NCI-H1930 (cell line): Measurements from ENCODE around the gene UBQLN4.

ENCODE experiments used
- DNase-seq, 2 experiments: peaks; one replicate each; lab custom pipeline; 2025; lab: John Stamatoyannopoulos, UW

Gene UBQLN4

GRCh38 chr1:156053768-156054499, at the start of gene UBQLN4:
TSS of gene UBQLN4 (minus strand) at chr1:156053798. CDS start at chr1:156053701, 97 bp downstream.
- peak; percentile 76 to 86 for DNase-seq

DNA sequence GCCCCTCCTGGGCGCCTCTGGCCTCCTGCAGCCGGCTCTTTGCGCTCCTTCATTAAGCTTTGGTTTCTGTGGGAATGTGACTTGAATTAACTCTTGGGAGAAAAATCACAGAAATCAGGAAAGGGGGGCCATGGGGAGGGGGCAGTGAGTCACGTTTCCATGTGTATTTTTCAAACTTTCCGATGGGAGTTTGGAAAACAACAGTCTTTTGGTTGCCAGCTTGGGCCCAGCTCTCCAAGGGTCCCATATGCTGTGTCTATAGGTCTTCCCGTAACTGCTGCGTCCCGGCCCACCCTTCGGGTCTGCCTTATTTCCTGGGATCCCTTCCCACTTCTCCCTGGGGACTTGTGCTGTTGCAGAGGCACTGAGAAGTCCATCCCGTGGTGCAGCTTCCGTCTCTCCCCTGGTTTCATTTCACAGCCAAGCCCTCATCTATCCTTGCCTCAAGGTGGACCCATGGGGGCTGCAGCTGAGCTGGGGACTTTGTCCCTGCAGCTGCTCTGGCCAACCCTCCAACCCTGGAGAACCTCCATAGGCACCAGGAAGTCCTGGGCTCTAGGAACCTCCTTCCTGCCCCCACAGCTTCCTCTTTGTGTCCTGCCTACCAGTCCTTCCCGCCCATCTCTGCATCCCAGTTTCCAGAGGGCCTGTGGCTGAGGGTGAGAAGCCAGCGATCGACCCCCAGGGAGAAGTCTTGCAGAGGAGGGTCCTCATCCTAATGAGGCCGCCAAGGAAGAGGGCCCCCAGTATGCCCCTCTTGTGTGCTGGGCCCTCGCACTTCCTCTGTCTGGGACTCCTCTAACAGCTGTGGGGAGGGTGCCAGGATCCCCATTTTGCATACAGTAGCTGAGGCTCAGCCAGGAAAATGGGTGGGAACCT, 49.3 kb upstream of the UBQLN4 start:
- DNase-seq: no peak

- DNase-seq: no peak
Measured at GRCh38 chr1:156101880-156102279, 48.3 kb upstream of the UBQLN4 start.

- DNase-seq: no peak
Measured at GRCh38 chr1:156100205-156100995, 46.8 kb upstream of the UBQLN4 start.

DNA sequence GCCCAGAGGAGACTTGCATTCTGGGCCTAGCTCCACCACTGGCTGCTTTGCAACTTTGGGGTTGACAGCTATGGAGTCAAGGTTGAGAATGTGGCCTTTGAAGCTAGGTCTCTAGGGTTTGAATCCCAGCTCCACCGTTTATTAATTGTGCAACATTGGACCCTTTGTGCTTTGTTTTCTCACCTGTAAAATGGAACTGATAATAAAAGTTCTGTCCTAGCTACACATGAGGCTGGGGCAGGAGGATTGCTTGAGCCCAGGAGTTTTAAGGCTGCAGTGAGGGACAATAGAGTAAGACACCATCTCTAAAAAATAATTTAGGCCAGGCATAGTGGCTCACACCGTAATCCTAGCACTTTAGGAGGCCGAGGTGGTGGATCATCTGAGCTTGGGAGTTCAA, 45.7 kb upstream of the UBQLN4 start:
- no peak for DNase-seq

DNA sequence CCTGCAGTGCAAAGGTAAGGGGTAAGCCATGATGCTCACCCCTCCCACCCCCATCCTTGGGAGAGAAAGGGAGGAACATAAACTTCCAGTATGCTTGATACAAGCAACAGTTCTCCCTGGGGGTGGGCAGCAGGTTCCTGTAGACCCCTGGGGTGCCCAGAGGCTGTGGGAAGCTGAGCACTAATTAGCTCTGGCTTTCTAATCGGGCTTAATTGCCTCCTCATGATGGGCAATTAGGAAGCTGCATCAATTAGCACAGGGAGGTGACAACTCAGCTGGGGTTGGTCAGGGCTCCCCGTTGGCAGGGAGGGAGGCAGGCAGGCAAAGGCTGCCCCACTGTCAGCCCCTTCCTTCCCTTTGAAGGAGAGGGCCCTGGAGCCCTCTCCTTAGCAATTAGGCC, 45.2 kb upstream of the UBQLN4 start:
- no peak for DNase-seq

GRCh38 chr1:156097499-156098178, 44.0 kb upstream of the UBQLN4 start:
- DNase-seq: no peak

GRCh38 chr1:156096640-156097391, 43.2 kb upstream of the UBQLN4 start:
- peak; percentile 43 to 78 for DNase-seq

DNA sequence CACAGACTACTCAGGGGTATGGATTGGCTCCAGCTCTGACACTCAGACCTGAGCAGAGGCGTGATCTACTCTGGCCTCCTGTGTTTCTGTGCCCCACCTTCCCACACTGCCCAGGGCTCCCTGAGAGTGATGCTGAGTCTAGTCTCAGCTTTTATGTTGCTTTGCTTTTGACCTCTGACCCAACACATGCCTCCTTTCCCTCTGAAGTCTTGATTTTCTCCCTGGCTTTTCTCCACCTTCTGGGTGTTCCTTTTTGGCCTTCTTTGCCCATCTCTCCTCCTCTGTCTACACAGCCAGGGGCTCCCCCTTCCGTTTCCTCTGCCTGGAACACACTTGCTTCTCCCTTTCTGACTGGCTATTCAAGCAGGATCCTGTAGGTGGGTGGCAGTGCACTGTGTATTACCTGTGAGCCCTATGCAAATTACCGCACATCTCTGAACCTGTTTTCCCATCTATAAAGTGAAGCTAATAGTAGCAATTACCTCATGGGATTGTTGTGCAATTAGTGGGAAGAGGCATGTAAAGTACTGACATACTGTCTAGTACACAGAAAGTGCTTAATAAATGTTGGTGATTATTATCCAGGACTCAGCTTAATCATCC, 42.4 kb upstream of the UBQLN4 start:
- DNase-seq: no peak

DNA sequence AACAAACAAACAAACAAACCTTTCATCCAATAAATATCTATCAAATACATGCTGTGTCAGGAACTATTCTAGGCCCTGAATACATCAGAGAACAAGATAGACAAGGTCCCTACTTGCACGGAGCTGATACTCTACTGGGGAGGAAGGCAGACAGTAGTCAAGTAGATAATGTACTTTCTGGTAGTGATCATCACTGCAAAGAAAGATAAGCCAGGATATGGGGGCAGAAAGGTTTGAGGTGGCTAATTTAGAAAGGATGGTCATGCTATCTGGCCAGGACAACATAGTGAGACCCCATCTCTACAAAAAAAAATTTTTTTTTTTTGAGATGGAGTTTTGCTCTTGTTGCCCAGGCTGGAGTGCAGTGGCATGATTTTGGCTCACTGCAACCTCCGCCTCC, 38.0 kb upstream of the UBQLN4 start:
- DNase-seq: no peak

GRCh38 chr1:156090840-156091188, 37.2 kb upstream of the UBQLN4 start:
- DNase-seq: peak; percentile 67 to 81

GRCh38 chr1:156090138-156090839, 36.7 kb upstream of the UBQLN4 start:
- no peak for DNase-seq

DNA sequence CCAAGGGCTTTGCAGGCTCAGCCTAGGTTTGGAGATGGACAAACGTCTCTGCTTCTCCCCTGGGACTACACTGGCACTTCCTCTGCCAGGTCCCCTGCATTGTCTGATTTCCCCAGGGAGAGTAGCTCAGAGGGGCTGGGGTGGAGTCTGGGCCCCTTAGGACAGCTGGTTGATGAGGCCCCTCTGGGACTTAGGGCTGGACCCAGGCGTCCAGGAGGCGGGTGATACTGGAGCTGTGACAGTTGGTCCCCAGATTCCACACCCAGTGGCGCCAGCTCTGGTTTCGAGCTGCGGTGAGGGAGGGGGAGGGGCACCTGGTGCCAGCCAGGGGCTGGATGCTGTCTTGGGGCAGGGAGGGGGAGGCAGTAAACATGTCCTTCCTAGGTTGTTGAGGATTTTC, 36.1 kb upstream of the UBQLN4 start:
- no peak for DNase-seq

DNA sequence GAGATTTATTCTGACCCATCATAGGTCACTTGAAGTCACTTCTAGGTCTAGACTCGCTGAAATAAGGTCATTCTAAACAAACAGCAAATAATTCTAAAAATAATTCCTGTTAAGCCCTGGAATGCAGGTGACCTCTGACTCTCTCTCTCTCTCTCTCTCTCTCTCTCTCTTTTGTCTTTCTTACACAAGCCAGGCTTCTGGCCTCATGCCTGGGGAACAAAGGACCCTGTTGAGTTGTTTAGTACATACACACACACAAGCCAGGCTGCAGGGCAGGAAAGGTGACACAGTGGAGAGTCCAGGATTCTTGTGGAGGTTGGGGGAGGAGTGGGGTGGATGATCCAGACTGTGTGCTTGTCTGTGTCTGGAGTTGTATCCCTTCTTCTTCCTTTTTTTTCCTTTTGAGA, 32.7 kb upstream of the UBQLN4 start:
- no peak for DNase-seq

- no peak for DNase-seq
Measured at GRCh38 chr1:156083800-156084790, 30.5 kb upstream of the UBQLN4 start.

- peak; percentile 67 to 68 for DNase-seq
Measured at GRCh38 chr1:156082309-156083091, 28.9 kb upstream of the UBQLN4 start, which contains the start of gene MEX3A. TSS of gene MEX3A (minus strand) at chr1:156082465. CDS start at chr1:156081998, 467 bp downstream.

- DNase-seq: no peak
Measured at GRCh38 chr1:156081917-156082308, 28.3 kb upstream of the UBQLN4 start.
